CD14-positive monocyte (primary cell): Measurements from ENCODE around the gene TERB1. TPM values are rescaled to one million over a fixed set of nuclear protein-coding genes. Genes with fewer than 3 reads are reported as not detected.
A peak's percentile ranks its signal among the peaks of the same experiment; 100 is the strongest.

Experiments
- DNase-seq, 3 donors: peaks; one replicate each; pipeline ENCODE4 v3.0.0-alpha.2; 2011 to 2022
- H2AFZ ChIP-seq: 2 replicates; pipeline ENCODE4 v1.6.0; 2012; ENCODE audit warnings: mild to moderate bottlenecking, low read depth, low read length, inconsistent platforms; ENCODE audit not compliant: insufficient read depth, poor library complexity, severe bottlenecking
- H3K27ac ChIP-seq, 2 donors: 1 replicate in 1 of 2; 2 replicates in 1 of 2; pipeline ENCODE4 v1.5.1; 2012 to 2013; ENCODE audit warnings: low read length in 2 of 2, control low read depth in 1 of 2, inconsistent platforms in 1 of 2, low read depth in 1 of 2, mild to moderate bottlenecking in 1 of 2
- H3K27me3 ChIP-seq, 2 donors: one replicate each; pipeline versions ENCODE4 v1.6.0 to v1.6.1; 2011 to 2013; ENCODE audit warnings: low read length in 2 of 2; ENCODE audit not compliant: control insufficient read depth in 2 of 2, insufficient read depth in 2 of 2
- H3K36me3 ChIP-seq, 2 donors: replicated peaks in 1 of 2; 1 replicate in 1 of 2; 2 replicates in 1 of 2; pipeline versions ENCODE4 v1.5.1 to v1.6.1; 2012 to 2013; ENCODE audit warnings: low read length in 2 of 2, control low read depth in 1 of 2, inconsistent platforms in 1 of 2, mild to moderate bottlenecking in 1 of 2; ENCODE audit not compliant: insufficient read depth in 2 of 2, control insufficient read depth in 1 of 2
- H3K4me1 ChIP-seq, 2 donors: 1 replicate in 1 of 2; 2 replicates in 1 of 2; pipeline versions ENCODE4 v1.5.1 to v1.6.1; 2012 to 2013; ENCODE audit warnings: low read length in 2 of 2, control low read depth in 1 of 2, inconsistent platforms in 1 of 2, mild to moderate bottlenecking in 1 of 2, moderate library complexity in 1 of 2; ENCODE audit not compliant: insufficient read depth in 2 of 2, control insufficient read depth in 1 of 2
- H3K4me2 ChIP-seq: replicated peaks from 2 replicates; pipeline ENCODE3; 2012; ENCODE audit warnings: low read length, moderate library complexity, mild to moderate bottlenecking; ENCODE audit not compliant: poor library complexity, severe bottlenecking; ENCODE audit errors: extremely low read depth
- H3K4me3 ChIP-seq, 3 experiments: fragments of 200-600 bp in 1 of 3; sonication (generic) in 1 of 3; replicated peaks in 1 of 3; 1 replicate in 2 of 3; 2 replicates in 1 of 3; pipeline ENCODE4 v1.5.1; 2011 to 2013; ENCODE audit warnings: low read length in 3 of 3, mild to moderate bottlenecking in 3 of 3, control low read depth in 2 of 3, low read depth in 2 of 3, inconsistent platforms in 1 of 3, moderate library complexity in 1 of 3
- H3K79me2 ChIP-seq: 2 replicates; pipeline ENCODE4 v1.6.0; 2012; ENCODE audit warnings: mild to moderate bottlenecking, control low read depth, inconsistent platforms, low read length, moderate library complexity; ENCODE audit not compliant: insufficient read depth
- H3K9ac ChIP-seq: 2 replicates; pipeline ENCODE4 v1.6.0; 2017; ENCODE audit warnings: low read length, mild to moderate bottlenecking; ENCODE audit not compliant: insufficient read depth, poor library complexity, severe bottlenecking
- H3K9me3 ChIP-seq, 2 donors: replicated peaks in 1 of 2; 1 replicate in 1 of 2; 2 replicates in 1 of 2; pipeline versions ENCODE4 v1.5.1 to v1.6.1; 2012 to 2013; ENCODE audit warnings: low read length in 2 of 2, control low read depth in 1 of 2; ENCODE audit not compliant: control insufficient read depth in 1 of 2, insufficient read depth in 1 of 2
- H4K20me1 ChIP-seq: 2 replicates; pipeline ENCODE4 v1.6.0; 2012; ENCODE audit warnings: mild to moderate bottlenecking, low read length, control low read depth, moderate library complexity; ENCODE audit not compliant: insufficient read depth
- H3K27ac Mint-ChIP-seq, 7 donors: one replicate each; pipeline ENCODE4 v1.8.0; 2020; ENCODE audit warnings: mild to moderate bottlenecking in 7 of 7, mixed read lengths in 7 of 7, moderate library complexity in 6 of 7, inconsistent platforms in 2 of 7
- H3K27me3 Mint-ChIP-seq, 3 donors: one replicate each; pipeline ENCODE4 v1.8.0; 2021 to 2022; ENCODE audit warnings: low read depth in 3 of 3, mild to moderate bottlenecking in 3 of 3, mixed read lengths in 3 of 3, moderate library complexity in 3 of 3, inconsistent platforms in 1 of 3
- H3K36me3 Mint-ChIP-seq, 2 donors: one replicate each; pipeline ENCODE4 v1.8.0; 2020; ENCODE audit warnings: mixed read lengths in 2 of 2, inconsistent platforms in 1 of 2, mild to moderate bottlenecking in 1 of 2
- H3K4me1 Mint-ChIP-seq: one replicate; pipeline ENCODE4 v1.8.0; 2020; ENCODE audit warnings: mild to moderate bottlenecking, mixed read lengths
- H3K4me3 Mint-ChIP-seq, 2 donors: one replicate each; pipeline ENCODE4 v1.8.0; 2020; ENCODE audit warnings: mild to moderate bottlenecking in 2 of 2, mixed read lengths in 2 of 2, moderate library complexity in 1 of 2
- H3K9me3 Mint-ChIP-seq, 7 donors: one replicate each; pipeline ENCODE4 v1.8.0; 2020 to 2022; ENCODE audit warnings: mixed read lengths in 7 of 7, mild to moderate bottlenecking in 6 of 7, moderate library complexity in 6 of 7, inconsistent platforms in 2 of 7
- WGBS: methylation state at CpG from one replicate; pipeline ENCODE4 v1.1.5; 2013; ENCODE audit warnings: missing lambda C conversion rate; ENCODE audit not compliant: insufficient coverage; 5-methylcytosine and 5-hydroxymethylcytosine counted together
- intact Hi-C, 2 donors: fragments of 100-400 bp; cut with micrococcal nuclease; formaldehyde crosslinking; loops; one replicate each; pipeline versions ENCODE4 v1.15.0 to v1.15.1; 2023
- polyA plus RNA-seq, 3 donors: library from polyadenylated mRNA; depleted of rRNA in 1 of 3; unstranded in 2 of 3; stranded (reverse) in 1 of 3; fragments of 300-500 nt in 2 of 3; fragments of >200 nt in 1 of 3; fragmentation: Illumina TruSeq in 2 of 3; gene quantifications; 1 replicate in 2 of 3; 2 replicates in 1 of 3; pipeline ENCODE4 v1.2.3, GENCODE V29; 2012 to 2021
- TF ChIP-seq, protein P1 (sequence below): fragments of 200-600 bp; IDR thresholded peaks from one replicate; pipeline ENCODE4 v1.8.0; 2022; ENCODE audit warnings: antibody characterized with exemption, mild to moderate bottlenecking

The TERB1 gene
- polyA plus RNA-seq, 3 donors = not detected

GRCh38 chr16:66752958-66753357 lies 48.4 kb downstream of the TERB1 start:
- 100% methylated on average over 2 of the region's 2 CpGs for WGBS
- H2AFZ ChIP-seq = no peak overlapping the region
- peaks cover 33% of the 10 kb centered on the region for H3K4me1 Mint-ChIP-seq
- H3K79me2 ChIP-seq = peaks cover 34% of the 10 kb centered on the region
- H3K4me2 ChIP-seq = no peak overlapping the region
- peaks cover 0 to 6% (median 2%) of the 10 kb centered on the region in 7 donors for H3K9me3 Mint-ChIP-seq
- H4K20me1 ChIP-seq = peaks cover 31% of the 10 kb centered on the region
- H3K27me3 ChIP-seq = peaks cover 10 to 22% of the 10 kb centered on the region in 2 donors
- peaks cover 13 to 18% (median 13%) of the 10 kb centered on the region in 3 donors for H3K27me3 Mint-ChIP-seq
- peaks cover 22% of the 10 kb centered on the region in 2 donors for H3K36me3 Mint-ChIP-seq
- H3K9me3 ChIP-seq = no peaks in the 10 kb centered on the region
- no peak overlapping the region for H3K9ac ChIP-seq
- intact Hi-C loops = no loop called here
- TF ChIP-seq, protein P1, sequence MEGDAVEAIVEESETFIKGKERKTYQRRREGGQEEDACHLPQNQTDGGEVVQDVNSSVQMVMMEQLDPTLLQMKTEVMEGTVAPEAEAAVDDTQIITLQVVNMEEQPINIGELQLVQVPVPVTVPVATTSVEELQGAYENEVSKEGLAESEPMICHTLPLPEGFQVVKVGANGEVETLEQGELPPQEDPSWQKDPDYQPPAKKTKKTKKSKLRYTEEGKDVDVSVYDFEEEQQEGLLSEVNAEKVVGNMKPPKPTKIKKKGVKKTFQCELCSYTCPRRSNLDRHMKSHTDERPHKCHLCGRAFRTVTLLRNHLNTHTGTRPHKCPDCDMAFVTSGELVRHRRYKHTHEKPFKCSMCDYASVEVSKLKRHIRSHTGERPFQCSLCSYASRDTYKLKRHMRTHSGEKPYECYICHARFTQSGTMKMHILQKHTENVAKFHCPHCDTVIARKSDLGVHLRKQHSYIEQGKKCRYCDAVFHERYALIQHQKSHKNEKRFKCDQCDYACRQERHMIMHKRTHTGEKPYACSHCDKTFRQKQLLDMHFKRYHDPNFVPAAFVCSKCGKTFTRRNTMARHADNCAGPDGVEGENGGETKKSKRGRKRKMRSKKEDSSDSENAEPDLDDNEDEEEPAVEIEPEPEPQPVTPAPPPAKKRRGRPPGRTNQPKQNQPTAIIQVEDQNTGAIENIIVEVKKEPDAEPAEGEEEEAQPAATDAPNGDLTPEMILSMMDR = no peak
- peaks cover 12 to 18% of the 10 kb centered on the region in 2 donors for H3K36me3 ChIP-seq
- H3K27ac ChIP-seq = no peak overlapping the region
- H3K4me3 Mint-ChIP-seq = no peak overlapping the region
- no peak for DNase-seq
- peaks cover 28 to 36% of the 10 kb centered on the region in 2 donors for H3K4me1 ChIP-seq
- peak overlapping the region in 1 of 7 donors; percentile 51 for H3K27ac Mint-ChIP-seq
- H3K4me3 ChIP-seq = no peak overlapping the region

DNA sequence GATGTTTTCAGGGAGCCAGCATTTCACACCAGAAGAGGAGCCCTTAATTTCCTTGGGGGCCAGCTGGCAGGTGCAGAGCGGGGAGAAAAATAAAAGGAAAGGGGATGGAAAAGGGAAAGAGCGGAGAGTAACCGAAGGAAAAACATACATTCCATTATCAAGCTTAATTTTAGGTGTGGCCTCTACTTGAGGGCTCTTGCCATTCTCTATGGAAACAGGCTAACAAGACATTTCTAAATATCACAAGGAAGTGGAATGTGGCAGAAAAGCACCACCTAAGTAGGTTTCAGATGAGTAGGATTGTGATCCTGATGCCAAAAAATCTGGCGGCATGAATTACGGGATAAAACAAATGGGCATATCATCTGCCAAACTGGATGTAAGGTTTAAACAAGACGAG lies 49.0 kb downstream of the TERB1 start:
- 100% methylated on average over 3 of the region's 6 CpGs for WGBS
- Histone ChIP-seq H3K9me3 (no peaks in the 10 kb centered on the region), H3K27me3 (peaks cover 10 to 22% of the 10 kb centered on the region in 2 donors), H3K27ac (no peak overlapping the region), H4K20me1 (peaks cover 36% of the 10 kb centered on the region), H3K9ac (no peak overlapping the region), H3K79me2 (peaks cover 38% of the 10 kb centered on the region), H3K4me3 (no peak overlapping the region), H3K36me3 (peaks cover 12 to 23% of the 10 kb centered on the region in 2 donors), H2AFZ (no peak overlapping the region), H3K4me1 (peaks cover 33 to 42% of the 10 kb centered on the region in 2 donors), H3K4me2 (no peak overlapping the region)
- Mint-ChIP-seq H3K27ac (peak overlapping the region in 1 of 7 donors; percentile 88), H3K27me3 (peaks cover 13 to 18% (median 13%) of the 10 kb centered on the region in 3 donors), H3K4me1 (peaks cover 38% of the 10 kb centered on the region), H3K9me3 (peaks cover 0 to 6% (median 2%) of the 10 kb centered on the region in 7 donors), H3K36me3 (peaks cover 24 to 25% of the 10 kb centered on the region in 2 donors), H3K4me3 (peak overlapping the region; percentile 45 to 76)
- no peak for DNase-seq
- TF ChIP-seq, protein P1 = no peak
- intact Hi-C loops = no loop called here
